ENCODE results near the gene TPSG1. TPM values are rescaled to one million over a fixed set of nuclear protein-coding genes. Genes with fewer than 3 reads are reported as not detected.
"Not testable (repeated sequence)": the region's sequence is repeated elsewhere in the genome, so short reads cannot be mapped to it uniquely, and the experiment has no call there.

The TPSG1 gene
- total RNA-seq, 1 experiment from 2014 or later = not detected

DNA sequence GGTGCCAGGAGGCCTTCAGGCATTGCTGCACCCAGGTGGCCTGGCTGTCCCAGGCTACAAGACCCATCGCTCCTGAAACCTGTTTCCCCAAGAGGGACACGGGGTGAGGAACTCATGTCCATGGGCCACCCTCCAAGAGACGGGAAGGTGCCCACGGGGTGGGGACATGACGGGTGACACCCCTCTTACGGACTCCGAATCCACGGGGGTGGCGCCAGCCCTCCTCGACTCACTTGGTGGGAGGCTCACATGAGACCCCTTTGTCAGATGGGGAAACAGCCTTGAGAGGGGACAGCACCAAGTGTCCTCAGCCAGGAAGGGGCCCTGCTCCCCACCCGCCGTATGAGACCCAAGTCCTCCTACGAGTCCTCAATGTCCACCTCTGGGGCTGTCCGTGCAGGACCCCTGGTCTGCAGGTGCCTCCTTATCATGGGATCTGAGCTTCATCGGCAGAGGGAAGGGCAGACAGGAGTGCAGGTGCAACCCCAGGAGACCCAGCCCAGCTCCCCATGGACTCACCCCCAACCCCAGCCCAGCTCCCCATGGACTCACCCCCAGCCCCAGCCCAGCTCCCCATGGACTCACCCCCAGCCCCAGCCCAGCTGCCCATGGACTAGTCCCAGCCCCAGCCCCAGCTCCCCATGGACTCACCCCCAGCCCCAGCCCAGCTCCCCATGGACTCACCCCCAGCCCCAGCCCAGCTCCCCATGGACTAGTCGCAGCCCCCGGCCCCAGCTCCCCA is 5.6 kb upstream of the TPSG1 start:
- H3K9me3 Mint-ChIP-seq (ENCODE audit: unreplicated experiment); H3K27me3 Mint-ChIP-seq (ENCODE audit: insufficient read depth, unreplicated experiment); H3K4me3 Mint-ChIP-seq (ENCODE audit: unreplicated experiment); DNase-seq (ENCODE audit: unreplicated experiment); POLR2A ChIA-PET; H3K36me3 Mint-ChIP-seq (ENCODE audit: insufficient read depth, unreplicated experiment); H3K4me1 Mint-ChIP-seq (ENCODE audit: insufficient read depth, unreplicated experiment); H3K27ac Mint-ChIP-seq (ENCODE audit: low read depth, unreplicated experiment); intact Hi-C loops (cut with micrococcal nuclease); CTCF ChIA-PET; BruUV-seq (replicated peaks): not testable (repeated sequence)

DNA sequence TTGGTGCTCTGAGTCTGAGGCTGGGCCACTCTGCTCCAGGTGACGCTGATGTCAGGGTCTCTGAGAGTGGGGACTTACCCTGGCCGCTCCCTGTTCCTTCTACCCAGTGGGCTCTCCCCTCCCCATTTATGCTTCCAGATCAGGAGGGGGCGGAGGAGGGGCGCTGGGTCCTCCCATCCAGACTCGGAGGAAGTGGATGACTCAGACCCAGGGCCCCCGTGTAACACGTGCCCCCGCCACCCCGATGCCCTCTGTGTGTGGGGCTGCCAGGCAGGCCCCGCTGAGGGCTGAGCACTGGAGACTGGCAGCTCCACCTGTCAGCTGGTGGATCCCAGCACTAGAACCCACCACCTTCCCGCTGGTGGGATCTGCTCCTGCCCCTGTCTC is 5.0 kb upstream of the TPSG1 start, which contains the start of gene TPSB2:
Gene TPSB2, minus strand, starts transcription at position 101 of the 387 bp plus-strand sequence. CDS start 233 bp downstream, outside the sequence.
- H3K4me3 Mint-ChIP-seq (ENCODE audit: unreplicated experiment); DNase-seq (ENCODE audit: unreplicated experiment); BruUV-seq (replicated peaks); intact Hi-C loops (cut with micrococcal nuclease); H3K36me3 Mint-ChIP-seq (ENCODE audit: insufficient read depth, unreplicated experiment); H3K27ac Mint-ChIP-seq (ENCODE audit: low read depth, unreplicated experiment); H3K27me3 Mint-ChIP-seq (ENCODE audit: insufficient read depth, unreplicated experiment); H3K9me3 Mint-ChIP-seq (ENCODE audit: unreplicated experiment); H3K4me1 Mint-ChIP-seq (ENCODE audit: insufficient read depth, unreplicated experiment); POLR2A ChIA-PET; CTCF ChIA-PET: not testable (repeated sequence)

DNA sequence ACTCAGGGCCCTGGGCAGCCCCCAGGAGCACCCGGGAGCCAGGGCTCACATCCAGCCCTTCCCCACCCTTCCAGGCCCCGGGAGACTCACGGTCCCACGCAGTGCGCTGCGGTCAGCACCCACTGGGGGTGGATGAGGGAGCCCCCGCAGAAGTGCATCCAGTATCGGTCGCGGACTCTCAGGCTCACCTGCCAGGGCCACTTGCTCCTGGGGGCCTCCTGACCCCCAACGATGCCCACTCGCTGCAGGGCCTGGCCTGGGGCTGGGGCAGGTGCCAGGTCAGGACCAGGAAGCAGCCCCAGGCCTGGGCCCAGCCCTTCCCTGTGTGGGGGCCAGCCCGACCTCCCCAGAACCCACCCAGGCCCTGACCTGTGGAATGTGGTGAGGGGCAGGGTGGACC is 4.4 kb upstream of the TPSG1 start:
- intact Hi-C loops (cut with micrococcal nuclease); H3K9me3 Mint-ChIP-seq (ENCODE audit: unreplicated experiment); H3K4me3 Mint-ChIP-seq (ENCODE audit: unreplicated experiment); H3K36me3 Mint-ChIP-seq (ENCODE audit: insufficient read depth, unreplicated experiment); DNase-seq (ENCODE audit: unreplicated experiment); POLR2A ChIA-PET; H3K27me3 Mint-ChIP-seq (ENCODE audit: insufficient read depth, unreplicated experiment); CTCF ChIA-PET; H3K27ac Mint-ChIP-seq (ENCODE audit: low read depth, unreplicated experiment); BruUV-seq (replicated peaks); H3K4me1 Mint-ChIP-seq (ENCODE audit: insufficient read depth, unreplicated experiment): not testable (repeated sequence)

DNA sequence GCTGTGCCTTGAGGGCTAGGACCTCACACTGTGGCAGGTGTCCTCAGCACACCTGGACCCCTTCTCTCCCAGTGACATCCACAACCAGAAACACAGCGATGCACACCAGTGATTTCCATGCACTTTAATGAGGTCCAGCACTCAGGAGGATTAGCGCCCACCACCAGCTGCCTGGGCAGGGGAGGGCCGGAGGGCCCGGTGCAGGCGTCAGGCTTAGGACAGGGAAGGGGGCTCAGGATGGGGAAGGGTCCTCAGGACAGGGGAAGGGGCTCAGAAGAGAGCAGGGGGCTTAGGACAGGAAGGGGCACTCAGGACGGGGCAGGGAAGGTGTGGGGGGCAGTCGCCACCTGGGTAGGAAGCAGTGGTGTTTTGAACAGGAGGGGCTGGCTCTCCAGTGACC is 3.2 kb upstream of the TPSG1 start:
- H3K27ac Mint-ChIP-seq (ENCODE audit: low read depth, unreplicated experiment); H3K4me1 Mint-ChIP-seq (ENCODE audit: insufficient read depth, unreplicated experiment); H3K9me3 Mint-ChIP-seq (ENCODE audit: unreplicated experiment); H3K4me3 Mint-ChIP-seq (ENCODE audit: unreplicated experiment); H3K27me3 Mint-ChIP-seq (ENCODE audit: insufficient read depth, unreplicated experiment); POLR2A ChIA-PET; DNase-seq (ENCODE audit: unreplicated experiment); H3K36me3 Mint-ChIP-seq (ENCODE audit: insufficient read depth, unreplicated experiment); BruUV-seq (replicated peaks); intact Hi-C loops (cut with micrococcal nuclease): not testable (repeated sequence)
- CTCF ChIA-PET = interaction anchor here (0.5 kb wide), 1 partner anchor 102 kb away, joined by 3 read pairs; no protein-coding TSS in a partner anchor

DNA sequence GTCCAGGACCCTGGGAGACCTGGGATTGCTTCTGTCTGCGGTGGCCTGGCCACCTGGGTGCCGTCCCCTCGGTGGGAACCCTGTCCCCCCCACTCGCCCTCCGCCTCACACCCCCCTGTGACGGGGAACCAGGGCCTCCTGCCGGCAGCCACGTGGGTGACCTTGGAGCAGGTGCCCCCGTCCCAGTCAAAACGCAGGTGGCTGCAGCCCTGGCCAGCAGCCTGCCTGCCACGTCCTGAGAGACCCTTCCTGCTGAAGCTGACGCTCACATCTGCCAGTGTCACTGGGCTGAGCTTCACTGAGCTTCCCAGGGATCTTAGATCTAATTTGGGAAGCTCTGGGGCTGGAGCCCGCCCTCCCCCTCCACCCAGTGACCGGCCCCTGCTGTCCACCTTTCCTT is 1.6 kb upstream of the TPSG1 start:
- peaks cover 24% of the 10 kb centered on the region for H3K27me3 Mint-ChIP-seq (ENCODE audit: insufficient read depth, unreplicated experiment)
- intact Hi-C loops (cut with micrococcal nuclease); H3K27ac Mint-ChIP-seq (ENCODE audit: low read depth, unreplicated experiment); DNase-seq (ENCODE audit: unreplicated experiment); BruUV-seq (replicated peaks); CTCF ChIA-PET; H3K9me3 Mint-ChIP-seq (ENCODE audit: unreplicated experiment); POLR2A ChIA-PET; H3K4me1 Mint-ChIP-seq (ENCODE audit: insufficient read depth, unreplicated experiment); H3K4me3 Mint-ChIP-seq (ENCODE audit: unreplicated experiment); H3K36me3 Mint-ChIP-seq (ENCODE audit: insufficient read depth, unreplicated experiment): not testable (repeated sequence)

DNA sequence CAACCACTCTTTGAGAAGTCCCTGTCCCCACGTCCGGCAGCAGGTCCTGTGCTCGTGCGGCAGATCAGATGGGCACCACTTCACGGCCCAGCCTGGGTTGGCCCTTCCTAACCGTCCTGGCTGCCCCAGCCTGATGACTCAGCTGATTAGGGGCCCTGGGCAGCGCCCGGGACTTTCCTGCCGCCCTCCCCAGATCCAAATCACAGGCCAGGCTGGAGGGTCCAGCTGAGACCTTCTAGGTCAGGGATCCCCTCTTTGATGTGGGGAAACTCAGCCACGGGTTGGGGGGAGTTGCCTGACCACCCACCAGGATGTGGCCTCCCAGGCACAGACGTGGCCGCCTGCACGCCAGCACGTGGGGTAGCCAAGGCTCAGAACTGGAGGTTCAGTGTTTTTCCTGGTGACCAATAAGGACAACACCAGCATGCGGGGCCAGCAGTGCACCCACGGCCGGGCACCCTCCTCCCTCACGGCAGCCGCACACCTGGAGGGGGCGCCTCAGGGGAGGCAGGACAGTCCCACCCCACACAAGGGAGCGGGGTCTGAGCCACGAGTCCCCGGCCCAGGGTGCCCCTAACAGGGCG is 752 bp upstream of the TPSG1 start:
- POLR2A ChIA-PET; DNase-seq (ENCODE audit: unreplicated experiment); intact Hi-C loops (cut with micrococcal nuclease); H3K27ac Mint-ChIP-seq (ENCODE audit: low read depth, unreplicated experiment); H3K4me1 Mint-ChIP-seq (ENCODE audit: insufficient read depth, unreplicated experiment); H3K4me3 Mint-ChIP-seq (ENCODE audit: unreplicated experiment); H3K9me3 Mint-ChIP-seq (ENCODE audit: unreplicated experiment); H3K36me3 Mint-ChIP-seq (ENCODE audit: insufficient read depth, unreplicated experiment); BruUV-seq (replicated peaks): not testable (repeated sequence)
- peaks cover 31% of the 10 kb centered on the region for H3K27me3 Mint-ChIP-seq (ENCODE audit: insufficient read depth, unreplicated experiment)
- CTCF ChIA-PET = interaction anchor here (0.6 kb wide), 1 partner anchor 151 kb away, joined by 3 read pairs; no protein-coding TSS in a partner anchor

DNA sequence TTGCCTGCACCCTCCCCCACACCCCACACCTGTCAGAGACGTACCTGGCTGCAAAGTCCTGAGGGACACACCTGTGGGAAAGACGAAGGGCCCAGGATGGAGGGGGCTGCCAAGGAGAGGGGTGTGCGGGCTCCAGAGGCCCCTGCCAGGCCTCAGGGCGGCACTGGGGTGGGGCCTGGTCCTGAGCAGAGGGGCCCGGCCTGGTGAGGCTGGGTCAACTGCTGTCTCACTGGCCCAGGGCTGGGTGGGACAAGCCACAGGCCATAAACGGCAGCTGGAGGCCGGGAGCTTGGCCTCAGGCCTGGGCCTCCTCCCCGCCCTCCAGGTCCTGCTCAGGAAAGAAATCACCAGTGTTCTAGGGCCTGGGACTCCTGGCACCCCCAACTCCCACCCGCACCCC is 510 bp downstream of the TPSG1 start:
- BruUV-seq (replicated peaks) = no TSS peak
- CTCF ChIA-PET = interaction anchor here (0.7 kb wide), 1 partner anchor 563 kb away, joined by 3 read pairs; no protein-coding TSS in a partner anchor
- TF ChIP-seq, protein P1, sequence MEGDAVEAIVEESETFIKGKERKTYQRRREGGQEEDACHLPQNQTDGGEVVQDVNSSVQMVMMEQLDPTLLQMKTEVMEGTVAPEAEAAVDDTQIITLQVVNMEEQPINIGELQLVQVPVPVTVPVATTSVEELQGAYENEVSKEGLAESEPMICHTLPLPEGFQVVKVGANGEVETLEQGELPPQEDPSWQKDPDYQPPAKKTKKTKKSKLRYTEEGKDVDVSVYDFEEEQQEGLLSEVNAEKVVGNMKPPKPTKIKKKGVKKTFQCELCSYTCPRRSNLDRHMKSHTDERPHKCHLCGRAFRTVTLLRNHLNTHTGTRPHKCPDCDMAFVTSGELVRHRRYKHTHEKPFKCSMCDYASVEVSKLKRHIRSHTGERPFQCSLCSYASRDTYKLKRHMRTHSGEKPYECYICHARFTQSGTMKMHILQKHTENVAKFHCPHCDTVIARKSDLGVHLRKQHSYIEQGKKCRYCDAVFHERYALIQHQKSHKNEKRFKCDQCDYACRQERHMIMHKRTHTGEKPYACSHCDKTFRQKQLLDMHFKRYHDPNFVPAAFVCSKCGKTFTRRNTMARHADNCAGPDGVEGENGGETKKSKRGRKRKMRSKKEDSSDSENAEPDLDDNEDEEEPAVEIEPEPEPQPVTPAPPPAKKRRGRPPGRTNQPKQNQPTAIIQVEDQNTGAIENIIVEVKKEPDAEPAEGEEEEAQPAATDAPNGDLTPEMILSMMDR (IDR thresholded peaks at IDR 0.05; ENCODE audit: unreplicated experiment) = no peak
- Mint-ChIP-seq H3K27me3 (ENCODE audit: insufficient read depth, unreplicated experiment) (peaks cover 31% of the 10 kb centered on the region), H3K4me1 (ENCODE audit: insufficient read depth, unreplicated experiment) (peaks cover 5% of the 10 kb centered on the region), H3K4me3 (ENCODE audit: unreplicated experiment) (no peak overlapping the region), H3K27ac (ENCODE audit: low read depth, unreplicated experiment) (no peak overlapping the region), H3K9me3 (ENCODE audit: unreplicated experiment) (no peaks in the 10 kb centered on the region), H3K36me3 (ENCODE audit: insufficient read depth, unreplicated experiment) (no peaks in the 10 kb centered on the region)
- intact Hi-C loops (cut with micrococcal nuclease) = no loop called here
- no peak for DNase-seq (ENCODE audit: unreplicated experiment)
- POLR2A ChIA-PET = no interaction called here
